Stimulated activated CD4-positive, alpha-beta T cell treated with anti-CD3 and anti-CD28 coated beads, TNF-alpha, amount 100 ng/mL, for 24 hours (primary cell): Measurements from ENCODE around the gene USP5.
A peak's percentile ranks its signal among the peaks of the same experiment; 100 is the strongest.

Experiments used
- DNase-seq, 3 experiments: peaks; one replicate each; pipeline ENCODE4 v3.0.0-alpha.2; 2020; ENCODE audit warnings: low read depth in 3 of 3

The USP5 gene

DNA sequence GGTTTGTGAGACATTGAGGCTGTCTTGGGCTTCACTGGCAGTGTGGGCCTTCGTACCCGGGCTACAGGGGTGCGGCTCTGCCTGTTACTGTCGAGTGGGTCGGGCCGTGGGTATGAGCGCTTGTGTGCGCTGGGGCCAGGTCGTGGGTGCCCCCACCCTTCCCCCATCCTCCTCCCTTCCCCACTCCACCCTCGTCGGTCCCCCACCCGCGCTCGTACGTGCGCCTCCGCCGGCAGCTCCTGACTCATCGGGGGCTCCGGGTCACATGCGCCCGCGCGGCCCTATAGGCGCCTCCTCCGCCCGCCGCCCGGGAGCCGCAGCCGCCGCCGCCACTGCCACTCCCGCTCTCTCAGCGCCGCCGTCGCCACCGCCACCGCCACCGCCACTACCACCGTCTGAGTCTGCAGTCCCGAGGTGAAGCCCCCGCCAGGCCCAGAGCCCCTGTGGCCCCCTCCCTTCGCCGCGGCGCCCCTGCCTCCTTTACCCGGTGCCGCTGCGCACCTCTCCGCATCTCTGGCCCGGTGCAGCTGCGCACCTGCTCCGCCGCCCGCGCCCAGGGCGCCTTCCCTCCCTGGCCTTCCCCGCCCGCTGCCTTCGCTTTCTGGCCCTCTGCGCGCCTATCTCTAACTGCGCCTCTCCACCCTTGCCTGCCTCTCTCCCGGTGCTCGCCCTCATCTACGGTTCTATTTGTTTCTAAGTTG is 62.4 kb downstream of the USP5 start, which contains the start of gene ENO2:
ENO2 (plus strand) TSS at position 335 of the 701 bp plus-strand sequence. CDS start 1,253 bp downstream, outside the sequence.
- DNase-seq: peak; percentile 58 to 83 (median 68)

DNA sequence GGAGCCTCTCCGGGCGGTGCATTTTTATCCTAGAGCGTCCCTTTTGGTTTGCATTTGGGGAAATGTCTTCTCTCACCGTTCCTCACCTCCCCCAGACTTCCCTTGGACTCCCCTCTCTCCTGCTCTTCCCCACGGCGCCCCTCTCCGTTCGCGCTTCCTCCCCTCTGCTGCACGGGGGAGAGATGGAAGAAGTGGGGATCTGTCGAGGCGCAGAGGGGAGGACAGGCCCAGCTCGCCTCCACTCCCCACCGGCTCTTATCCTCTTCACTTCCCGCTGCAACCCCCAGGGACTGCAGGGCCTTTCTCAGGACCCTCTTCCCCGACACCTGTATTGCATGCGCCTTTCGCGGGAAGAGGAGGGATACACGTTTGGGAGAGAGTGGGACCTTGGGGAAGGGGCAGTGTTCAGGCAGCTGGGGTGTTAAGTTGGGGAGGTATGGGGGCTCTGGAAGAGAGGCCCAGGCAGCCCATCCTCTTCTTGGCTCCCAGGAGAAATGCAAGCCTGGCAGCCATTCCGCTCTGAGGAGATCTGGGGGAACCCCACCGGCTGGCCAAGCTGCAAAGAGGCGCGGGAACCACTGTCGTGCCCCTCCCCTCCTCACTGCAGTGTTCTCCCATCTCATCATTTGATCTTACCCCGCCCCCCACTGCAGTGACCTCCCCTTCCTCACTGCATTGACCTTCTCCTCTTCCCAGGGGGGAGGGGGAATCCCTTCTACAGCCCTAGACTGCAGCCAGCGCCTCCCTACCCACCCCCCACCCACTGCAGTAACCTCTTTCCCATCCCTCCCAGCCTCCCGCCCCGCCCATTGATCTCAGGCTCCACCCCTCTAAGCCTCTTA is 63.2 kb downstream of the USP5 start:
- DNase-seq: peak in 1 of 3 experiments; percentile 47

DNA sequence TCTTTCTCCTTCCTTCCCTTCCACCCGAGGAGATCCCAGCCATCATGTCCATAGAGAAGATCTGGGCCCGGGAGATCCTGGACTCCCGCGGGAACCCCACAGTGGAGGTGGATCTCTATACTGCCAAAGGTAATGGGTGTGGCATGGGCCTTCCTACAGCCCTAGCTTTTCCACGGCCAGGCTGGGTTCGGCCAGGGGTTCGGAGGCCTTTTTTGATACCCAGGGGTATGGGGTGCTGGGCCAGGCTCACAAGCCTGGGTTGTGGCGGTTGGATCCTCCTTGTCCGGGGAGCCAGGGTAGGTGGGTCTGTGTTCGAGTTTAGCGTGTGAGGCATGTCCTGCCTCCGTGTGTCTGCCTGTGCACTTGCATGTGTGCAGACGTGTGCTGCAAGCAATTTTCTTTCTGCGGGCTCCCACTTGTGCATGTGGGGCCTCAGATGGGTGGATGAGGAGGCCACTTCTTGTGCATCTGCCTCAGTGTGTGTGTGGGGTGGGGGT is 63.9 kb downstream of the USP5 start:
- DNase-seq: no peak
